HEK293T (cell line): ENCODE results near the gene PDZD2.

ENCODE experiments used
- ARNT ChIP-seq: fragments of 450-650 bp; IDR thresholded peaks from 2 replicates; pipeline ENCODE4 v1.6.1; 2017; ENCODE audit warnings: mild to moderate bottlenecking
- BHLHE40 ChIP-seq: fragments of 450-650 bp; IDR thresholded peaks from 2 replicates; pipeline ENCODE4 v1.6.1; 2016; ENCODE audit warnings: mild to moderate bottlenecking, moderate library complexity, borderline replicate concordance
- CTBP1 ChIP-seq: fragments of 450-650 bp; IDR thresholded peaks from 2 replicates; pipeline ENCODE4 v1.6.1; 2016; ENCODE audit warnings: borderline replicate concordance
- ELF4 ChIP-seq: fragments of 450-650 bp; IDR thresholded peaks from 2 replicates; pipeline ENCODE4 v1.6.1; 2017; ENCODE audit warnings: antibody characterized with exemption
- FOXA1 ChIP-seq: fragments of 450-650 bp; IDR thresholded peaks from 2 replicates; pipeline ENCODE4 v1.6.1; 2016; ENCODE audit warnings: mild to moderate bottlenecking
- FOXM1 ChIP-seq: fragments of 450-650 bp; IDR thresholded peaks from 2 replicates; pipeline ENCODE4 v1.6.1; 2017; ENCODE audit warnings: mild to moderate bottlenecking, borderline replicate concordance
- HDGF ChIP-seq: fragments of 450-650 bp; IDR thresholded peaks from 2 replicates; pipeline ENCODE4 v1.6.1; 2017; ENCODE audit warnings: antibody characterized with exemption, borderline replicate concordance
- SP1 ChIP-seq: fragments of 450-650 bp; IDR thresholded peaks from 2 replicates; pipeline ENCODE4 v1.6.1; 2017
- SUZ12 ChIP-seq: fragments of 450-650 bp; IDR thresholded peaks from 2 replicates; pipeline ENCODE4 v1.6.1; 2016; ENCODE audit warnings: mild to moderate bottlenecking
- ZNF384 ChIP-seq: fragments of 450-650 bp; IDR thresholded peaks from 2 replicates; pipeline ENCODE4 v1.6.1; 2016

GRCh38 chr5:31931874-31932273 is 292.9 kb downstream of the PDZD2 start:
- TF ChIP-seq FOXM1: no peak
- no peak for TF ChIP-seq FOXA1
- no peak for TF ChIP-seq CTBP1
- no peak for TF ChIP-seq ELF4
- no peak for TF ChIP-seq SP1
- TF ChIP-seq SUZ12: no peak
- TF ChIP-seq ZNF384: no peak
- TF ChIP-seq ARNT: no peak
- TF ChIP-seq BHLHE40: no peak
- no peak for TF ChIP-seq HDGF
